ENCODE measurements around the gene TTLL3.
"Not testable (repeated sequence)": the region's sequence is repeated elsewhere in the genome, so short reads cannot be mapped to it uniquely, and the experiment has no call there.

- TF ChIP-seq CTCF (optimal IDR thresholded peaks at IDR 0.05 in 1 of 3, IDR thresholded peaks at IDR 0.05 in 1 of 3, conservative IDR thresholded peaks at IDR 0.05 in 1 of 3; ENCODE audit: extremely low read depth in 1 of 3, insufficient read depth in 2 of 3, low read length in 3 of 3); EZH2 (IDR thresholded peaks at IDR 0.05; ENCODE audit: low read length): not testable (repeated sequence)
Observed at GRCh38 chr3:9872067-9872466, 62.0 kb downstream of the TTLL3 start.
